Gastrocnemius medialis (tissue), 4 donors: ENCODE measurements around the gene STXBP2.

Source experiments
- CTCF ChIP-seq, 5 experiments: fragments of 450-650 bp in 3 of 5; fragments of 200-600 bp in 2 of 5; sonication (generic) in 2 of 5; IDR thresholded peaks in 4 of 5; conservative IDR thresholded peaks in 1 of 5; 1 replicate in 4 of 5; 2 replicates in 1 of 5; pipeline ENCODE4 v1.5.1; 2016 to 2019; ENCODE audit warnings: antibody characterized with exemption in 5 of 5, mild to moderate bottlenecking in 3 of 5, moderate library complexity in 3 of 5
- POLR2A ChIP-seq, 2 donors: fragments of 450-650 bp; IDR thresholded peaks; one replicate each; pipeline ENCODE4 v1.6.1; 2017; ENCODE audit warnings: antibody characterized with exemption in 2 of 2, mild to moderate bottlenecking in 2 of 2, moderate library complexity in 2 of 2

DNA sequence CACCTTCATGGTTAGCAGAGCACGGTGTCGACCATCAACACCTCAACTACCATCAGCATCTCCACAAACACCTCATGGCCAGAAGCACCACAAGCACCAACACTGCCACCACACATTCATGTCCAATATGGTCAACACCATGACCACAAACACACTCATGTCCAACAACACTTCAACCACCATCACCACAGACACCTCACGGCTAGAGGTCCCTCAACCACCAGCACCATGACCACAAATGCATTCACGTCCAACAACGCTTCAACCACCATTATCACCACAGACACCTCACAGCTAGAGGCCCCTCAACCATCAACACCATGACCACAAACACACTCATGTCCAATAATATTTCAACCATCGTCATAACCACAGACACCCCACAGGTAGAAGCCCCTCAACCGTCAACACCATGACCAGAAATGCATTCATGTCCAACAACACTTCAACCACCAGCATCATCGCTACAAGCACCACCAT, 53.9 kb downstream of the STXBP2 start:
- no peak for TF ChIP-seq POLR2A (IDR thresholded peaks at IDR 0.05)
- TF ChIP-seq CTCF (IDR thresholded peaks at IDR 0.05 in 4 of 5, conservative IDR thresholded peaks at IDR 0.05 in 1 of 5), result no peak
